ENCODE measurements around the gene EEF1AKMT4. TPM values are rescaled to one million over a fixed set of nuclear protein-coding genes. Genes with fewer than 3 reads are reported as not detected.

EEF1AKMT4 gene
- total RNA-seq, 4 donors from 2014 or later = 3.3 to 4.9 (median 3.7) TPM

DNA sequence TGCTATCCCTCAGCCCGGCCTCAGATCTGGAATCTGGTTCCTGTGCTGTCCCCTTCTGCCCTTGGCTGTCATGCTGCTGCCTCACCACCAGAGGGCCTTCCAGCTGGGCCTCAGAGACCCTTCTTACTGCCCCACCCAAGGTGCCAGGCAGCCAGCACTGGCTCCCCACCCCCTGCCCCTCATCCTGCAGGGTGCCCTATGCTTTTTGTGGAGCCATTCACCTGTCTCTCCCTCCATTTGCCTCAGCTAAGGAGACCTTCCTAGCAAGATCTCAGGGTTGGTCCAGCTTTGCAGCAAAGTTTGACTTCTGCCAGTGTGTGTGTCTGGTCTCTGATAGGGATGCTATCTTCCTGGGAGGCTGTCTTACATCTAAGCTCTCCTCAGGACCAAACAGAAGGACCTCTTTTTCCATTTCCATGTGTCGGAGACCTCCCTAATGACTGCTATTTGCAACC is 22.0 kb upstream of the EEF1AKMT4 start:
- TF ChIP-seq, protein P1, sequence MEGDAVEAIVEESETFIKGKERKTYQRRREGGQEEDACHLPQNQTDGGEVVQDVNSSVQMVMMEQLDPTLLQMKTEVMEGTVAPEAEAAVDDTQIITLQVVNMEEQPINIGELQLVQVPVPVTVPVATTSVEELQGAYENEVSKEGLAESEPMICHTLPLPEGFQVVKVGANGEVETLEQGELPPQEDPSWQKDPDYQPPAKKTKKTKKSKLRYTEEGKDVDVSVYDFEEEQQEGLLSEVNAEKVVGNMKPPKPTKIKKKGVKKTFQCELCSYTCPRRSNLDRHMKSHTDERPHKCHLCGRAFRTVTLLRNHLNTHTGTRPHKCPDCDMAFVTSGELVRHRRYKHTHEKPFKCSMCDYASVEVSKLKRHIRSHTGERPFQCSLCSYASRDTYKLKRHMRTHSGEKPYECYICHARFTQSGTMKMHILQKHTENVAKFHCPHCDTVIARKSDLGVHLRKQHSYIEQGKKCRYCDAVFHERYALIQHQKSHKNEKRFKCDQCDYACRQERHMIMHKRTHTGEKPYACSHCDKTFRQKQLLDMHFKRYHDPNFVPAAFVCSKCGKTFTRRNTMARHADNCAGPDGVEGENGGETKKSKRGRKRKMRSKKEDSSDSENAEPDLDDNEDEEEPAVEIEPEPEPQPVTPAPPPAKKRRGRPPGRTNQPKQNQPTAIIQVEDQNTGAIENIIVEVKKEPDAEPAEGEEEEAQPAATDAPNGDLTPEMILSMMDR (IDR thresholded peaks at IDR 0.05) = peak; percentile 49 to 79 (median 57)
- TF ChIP-seq POLR2A (IDR thresholded peaks at IDR 0.05; ENCODE audit: low read depth) = no peak
- Histone ChIP-seq H3K27ac (replicated peaks in 1 of 4) (no peak overlapping the region), H3K4me3 (no peak overlapping the region), H3K36me3 (no peaks in the 10 kb centered on the region), H3K4me1 (peaks cover 23 to 30% (median 26%) of the 10 kb centered on the region in 4 donors), H3K27me3 (peaks cover 4 to 86% (median 31%) of the 10 kb centered on the region in 4 donors), H3K9me3 (no peaks in the 10 kb centered on the region)
- no peak for DNase-seq (ENCODE audit: extremely low spot score)
- WGBS = 68% methylated on average over 2 of the region's 2 CpGs
- intact Hi-C loops (cut with DNase I) = no loop called here

DNA sequence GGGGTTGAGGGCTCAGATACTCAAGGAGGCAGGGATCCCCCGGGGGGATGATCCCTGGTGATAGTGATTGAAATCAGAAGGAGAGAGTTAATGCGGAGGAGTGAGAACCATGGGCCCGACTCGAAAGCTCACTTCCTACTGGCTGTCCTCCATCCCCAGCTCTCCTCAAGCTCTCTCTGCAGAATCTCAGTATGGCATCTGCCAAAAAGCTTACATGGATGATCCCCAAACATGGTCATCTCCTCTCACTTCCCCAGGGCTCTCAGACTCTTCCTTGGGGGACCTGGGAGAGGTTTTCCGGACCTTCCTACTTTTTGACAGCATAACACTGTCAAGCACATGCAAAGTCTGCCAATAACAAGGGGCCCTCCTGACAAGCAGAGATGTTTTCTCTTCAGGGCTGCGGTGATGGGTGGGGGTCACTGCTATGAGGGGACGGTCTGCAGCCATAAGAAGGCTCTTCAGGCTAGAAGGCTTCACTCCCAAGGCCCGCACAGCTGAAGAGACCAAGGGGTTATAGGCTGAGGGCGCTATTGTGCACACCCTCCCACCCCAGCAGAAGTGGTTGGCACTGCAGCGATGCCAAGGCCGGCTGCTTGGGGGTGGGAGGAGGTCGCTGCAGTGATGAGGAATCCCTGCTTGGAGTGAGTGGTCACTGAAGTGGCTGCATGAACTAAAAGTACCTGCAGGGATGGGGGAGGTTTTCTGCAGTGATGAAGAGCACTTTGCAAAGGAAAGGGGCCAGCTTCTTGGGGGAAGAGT is 20.9 kb upstream of the EEF1AKMT4 start:
- no peak for TF ChIP-seq EP300 (IDR thresholded peaks at IDR 0.05)
- no peak for TF ChIP-seq POLR2AphosphoS5 (IDR thresholded peaks at IDR 0.05)
- TF ChIP-seq, protein P1 (IDR thresholded peaks at IDR 0.05) = no peak
- no peak for TF ChIP-seq POLR2A (IDR thresholded peaks at IDR 0.05; ENCODE audit: low read depth)
- no peak for DNase-seq (ENCODE audit: extremely low spot score)
- intact Hi-C loops (cut with DNase I) = no loop called here
- H3K27me3 ChIP-seq = peaks cover 4 to 88% (median 31%) of the 10 kb centered on the region in 4 donors
- no peaks in the 10 kb centered on the region for H3K36me3 ChIP-seq
- 39% methylated on average over 12 of the region's 12 CpGs for WGBS
- H3K27ac ChIP-seq (replicated peaks in 1 of 4) = no peak overlapping the region
- no peaks in the 10 kb centered on the region for H3K9me3 ChIP-seq
- peaks cover 23 to 30% (median 26%) of the 10 kb centered on the region in 4 donors for H3K4me1 ChIP-seq
- H3K4me3 ChIP-seq = peak overlapping the region; percentile 52 to 65 (median 56)

DNA sequence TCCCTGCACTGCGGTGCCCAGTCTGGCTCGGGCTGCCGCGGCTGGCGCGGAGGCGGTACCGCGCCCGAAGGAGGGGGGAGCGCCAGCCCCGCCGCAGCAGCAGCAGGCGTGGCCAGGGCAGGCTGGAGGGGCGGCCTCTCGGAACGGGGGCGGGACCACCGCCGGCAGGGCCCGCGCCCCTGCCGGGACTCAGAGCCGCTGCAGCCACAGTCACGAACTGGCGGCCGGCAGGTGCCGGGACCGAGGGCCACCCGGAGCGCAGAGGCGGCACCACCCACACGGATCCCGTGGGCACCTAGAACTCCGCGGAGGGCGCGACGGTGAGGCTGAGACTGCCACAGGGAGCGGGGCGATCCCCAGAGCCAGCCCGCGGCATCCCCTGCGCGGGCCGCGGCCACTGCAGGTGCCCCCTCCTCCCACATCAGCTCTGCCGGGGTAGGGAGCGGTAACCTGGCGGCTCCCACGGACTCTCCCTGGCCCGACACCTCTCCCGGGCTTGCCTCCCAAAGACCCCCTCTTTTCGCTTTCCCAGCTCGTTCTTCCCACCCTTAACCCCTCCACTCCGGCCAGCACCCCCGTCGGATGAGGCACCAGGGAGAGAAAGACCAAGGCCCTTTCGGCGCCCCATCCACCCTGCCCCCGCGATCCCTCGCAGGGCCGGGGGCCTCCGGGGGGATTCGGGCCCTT is 19.9 kb upstream of the EEF1AKMT4 start, which contains the start of gene VWA5B2:
Gene VWA5B2 (plus strand): TSS at position 192 of the 687 bp plus-strand sequence. CDS start 944 bp downstream, outside the sequence.
- no peaks in the 10 kb centered on the region for H3K36me3 ChIP-seq
- peaks cover 4 to 92% (median 31%) of the 10 kb centered on the region in 4 donors for H3K27me3 ChIP-seq
- peak within 1 kb of the TSS; percentile 52 to 65 (median 56) for H3K4me3 ChIP-seq
- intact Hi-C loops (cut with DNase I) = loop anchor here (5.0 kb wide), 1 partner anchor 42 kb away; the partner anchor contains the start of gene ABCF3
- H3K9me3 ChIP-seq = no peaks in the 10 kb centered on the region
- H3K4me1 ChIP-seq = peaks cover 23 to 30% (median 26%) of the 10 kb centered on the region in 4 donors
- no CpG with 5 or more reads among the region's 66 CpGs for WGBS
- DNase-seq (ENCODE audit: extremely low spot score) = no peak
- no peak within 1 kb of the TSS for H3K27ac ChIP-seq (replicated peaks in 1 of 4)
- no peak for TF ChIP-seq POLR2AphosphoS5 (IDR thresholded peaks at IDR 0.05)
- TF ChIP-seq POLR2A (IDR thresholded peaks at IDR 0.05; ENCODE audit: low read depth) = no peak
- TF ChIP-seq, protein P1 (IDR thresholded peaks at IDR 0.05) = peak in 2 of 3 experiments; percentile 11 to 38
- no peak for TF ChIP-seq EP300 (IDR thresholded peaks at IDR 0.05)

DNA sequence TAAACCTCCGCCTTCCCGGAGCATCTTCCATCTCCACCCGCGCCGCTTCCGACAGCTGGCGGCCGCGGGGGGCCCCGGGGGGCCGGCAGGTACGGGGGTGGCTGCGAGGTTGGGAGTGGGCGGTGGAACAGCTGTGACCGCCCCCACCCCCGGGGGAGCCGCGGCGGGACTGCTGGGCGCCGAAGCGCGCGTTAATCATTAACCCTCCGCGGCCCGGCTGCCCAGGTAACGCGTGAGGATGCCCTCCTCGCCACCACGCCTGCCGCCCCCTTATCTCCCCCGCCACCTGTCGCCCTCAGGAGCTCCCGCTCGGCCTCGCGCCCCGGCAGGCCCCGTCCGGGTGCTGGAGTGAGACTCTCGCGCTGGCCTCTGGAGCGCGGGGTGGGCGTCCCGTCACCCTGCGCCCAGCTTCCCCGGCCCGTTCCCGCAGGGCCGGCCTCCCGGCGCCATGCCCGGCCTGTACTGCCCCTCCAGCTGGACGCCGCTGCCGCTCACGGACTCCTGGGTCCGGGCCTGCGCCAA is 19.3 kb upstream of the EEF1AKMT4 start:
- TF ChIP-seq, protein P1 (IDR thresholded peaks at IDR 0.05) = no peak
- TF ChIP-seq EP300 (IDR thresholded peaks at IDR 0.05) = no peak
- TF ChIP-seq POLR2A (IDR thresholded peaks at IDR 0.05; ENCODE audit: low read depth) = no peak
- TF ChIP-seq POLR2AphosphoS5 (IDR thresholded peaks at IDR 0.05) = no peak
- peaks cover 23 to 30% (median 26%) of the 10 kb centered on the region in 4 donors for H3K4me1 ChIP-seq
- DNase-seq (ENCODE audit: extremely low spot score) = no peak
- H3K4me3 ChIP-seq = peak overlapping the region; percentile 52 to 65 (median 56)
- H3K27me3 ChIP-seq = peaks cover 4 to 92% (median 31%) of the 10 kb centered on the region in 4 donors
- WGBS = 1% methylated on average over 14 of the region's 61 CpGs
- intact Hi-C loops (cut with DNase I) = loop anchor here (5.0 kb wide), 1 partner anchor 43 kb away; the partner anchor contains the start of gene ABCF3
- no peaks in the 10 kb centered on the region for H3K9me3 ChIP-seq
- H3K36me3 ChIP-seq = no peaks in the 10 kb centered on the region
- no peak overlapping the region for H3K27ac ChIP-seq (replicated peaks in 1 of 4)
